ACC112 (cell line): ENCODE data around the gene SENP5.

ENCODE experiments used
- H2AFZ ChIP-seq: fragments of 200-600 bp; sonication (generic); one replicate; pipeline ENCODE4 v1.6.0; 2017; ENCODE audit warnings: antibody characterized with exemption, low read length; ENCODE audit not compliant: unreplicated experiment
- H3K27ac ChIP-seq: fragments of 200-600 bp; sonication (generic); 2 replicates; pipeline ENCODE4 v1.5.1; 2014; ENCODE audit warnings: low read depth, mild to moderate bottlenecking, antibody characterized with exemption, low read length, moderate library complexity
- H3K27me3 ChIP-seq: fragments of 200-600 bp; sonication (generic); 2 replicates; pipeline ENCODE4 v1.6.1; 2014; ENCODE audit warnings: mild to moderate bottlenecking, antibody characterized with exemption, low read length, moderate library complexity, mixed read lengths; ENCODE audit not compliant: insufficient read depth
- H3K36me3 ChIP-seq: fragments of 200-600 bp; sonication (generic); 2 replicates; pipeline ENCODE4 v1.6.1; 2016; ENCODE audit warnings: mild to moderate bottlenecking, antibody characterized with exemption, low read length, moderate library complexity, mixed read lengths; ENCODE audit not compliant: insufficient read depth
- H3K4me1 ChIP-seq: fragments of 200-600 bp; sonication (generic); one replicate; pipeline ENCODE4 v1.6.1; 2016; ENCODE audit warnings: low read length, mixed read lengths; ENCODE audit not compliant: insufficient read depth, unreplicated experiment, control insufficient read depth
- H3K4me3 ChIP-seq: fragments of 200-600 bp; sonication (generic); 2 replicates; pipeline ENCODE4 v1.5.1; 2014; ENCODE audit warnings: mild to moderate bottlenecking, low read depth, low read length
- H3K79me2 ChIP-seq: fragments of 200-600 bp; sonication (generic); one replicate; pipeline ENCODE4 v1.6.0; 2016; ENCODE audit warnings: low read length; ENCODE audit not compliant: control insufficient read depth, unreplicated experiment, insufficient read depth

SENP5 gene

GRCh38 chr3:196969660-196970546 is 102.2 kb downstream of the SENP5 start:
- Histone ChIP-seq H3K36me3 (no peaks in the 10 kb centered on the region), H2AFZ (peak overlapping the region; percentile 99), H3K4me3 (peak overlapping the region; percentile 99), H3K27me3 (no peaks in the 10 kb centered on the region), H3K4me1 (peaks cover 4% of the 10 kb centered on the region), H3K79me2 (no peaks in the 10 kb centered on the region), H3K27ac (no peak overlapping the region)

DNA sequence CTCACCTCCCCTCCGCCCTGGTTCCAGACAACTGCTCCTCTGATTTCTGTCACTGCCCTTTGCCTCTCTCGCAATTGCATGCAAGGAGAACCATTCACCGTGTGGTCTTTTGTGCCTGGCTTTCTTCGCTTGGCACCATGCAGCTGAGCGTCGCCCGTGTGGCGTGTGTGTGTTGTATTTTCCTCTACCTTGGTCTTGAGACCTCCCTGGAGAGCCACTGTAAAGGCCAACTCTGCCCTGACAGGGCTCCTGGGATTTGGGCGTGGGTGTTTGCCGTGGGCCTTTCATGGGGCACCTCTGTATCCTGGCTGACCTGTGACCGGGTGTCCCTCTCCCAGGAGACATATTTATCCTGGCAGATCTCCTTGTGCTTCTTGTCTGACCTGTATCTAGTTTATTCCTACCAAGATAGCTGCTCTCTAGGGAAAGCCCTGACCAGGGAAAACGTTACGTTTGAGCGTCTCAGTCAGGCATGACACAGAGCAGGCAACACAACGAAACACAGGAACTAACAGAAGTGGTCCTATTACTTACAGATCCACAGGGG is 102.9 kb downstream of the SENP5 start:
- peak overlapping the region; percentile 99; the same call in 1 of the 2 replicates for H3K4me3 ChIP-seq
- H3K27ac ChIP-seq: no peak overlapping the region
- H3K4me1 ChIP-seq: peaks cover 4% of the 10 kb centered on the region
- H3K27me3 ChIP-seq: no peaks in the 10 kb centered on the region
- no peaks in the 10 kb centered on the region for H3K36me3 ChIP-seq
- no peaks in the 10 kb centered on the region for H3K79me2 ChIP-seq
- H2AFZ ChIP-seq: no peak overlapping the region

DNA sequence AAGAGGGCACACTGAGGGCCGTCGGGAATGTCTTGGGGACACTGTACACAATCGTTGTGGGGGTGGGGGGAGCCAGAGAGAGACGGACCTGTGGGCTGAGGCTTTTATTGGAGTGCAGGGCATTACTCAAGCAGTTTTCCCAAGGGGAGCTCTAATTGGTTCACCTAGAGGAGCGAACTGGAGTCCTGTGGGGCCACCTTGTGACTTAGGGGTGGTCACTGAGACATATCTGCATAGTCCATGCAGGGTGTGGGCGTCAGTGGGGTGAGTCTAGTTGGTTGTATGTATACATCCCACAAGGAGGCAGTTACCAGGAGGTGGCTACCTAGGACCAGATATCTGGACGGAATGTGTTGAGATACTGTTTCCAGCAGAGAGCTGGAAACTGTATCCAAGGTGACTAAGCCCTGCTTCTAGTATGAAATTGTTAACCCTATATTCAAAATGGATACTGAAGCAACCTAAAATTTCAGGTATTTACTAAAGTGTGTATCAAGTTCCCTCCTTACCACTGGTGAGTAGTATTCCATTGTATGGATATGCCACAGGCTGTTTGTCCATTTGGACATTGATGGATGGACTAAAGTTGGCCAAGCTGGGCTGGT is 103.5 kb downstream of the SENP5 start:
- Histone ChIP-seq H3K79me2 (no peaks in the 10 kb centered on the region), H3K4me1 (peaks cover 4% of the 10 kb centered on the region), H2AFZ (no peak overlapping the region), H3K27me3 (no peaks in the 10 kb centered on the region), H3K36me3 (no peaks in the 10 kb centered on the region), H3K4me3 (no peak overlapping the region), H3K27ac (no peak overlapping the region)

DNA sequence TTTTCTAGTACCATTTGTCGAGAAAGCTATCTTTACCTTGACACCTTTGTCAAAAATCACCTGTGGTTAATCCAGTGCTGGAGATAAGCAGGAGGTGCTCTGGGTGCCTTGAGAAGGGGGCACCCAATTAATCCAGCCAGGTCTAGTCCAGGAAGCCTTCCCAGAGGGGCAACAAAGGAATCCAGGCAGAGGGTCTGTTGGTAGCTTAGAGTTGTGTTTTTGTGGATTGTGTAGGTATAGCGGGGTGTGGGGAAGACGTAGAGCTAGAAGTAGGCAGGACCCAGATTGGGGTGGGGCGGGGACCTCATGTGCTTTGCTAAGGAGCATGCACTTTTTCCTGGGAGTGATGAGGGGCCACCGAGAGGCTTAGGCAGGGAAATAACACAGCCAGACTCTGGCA is 106.9 kb downstream of the SENP5 start:
- Histone ChIP-seq H3K4me1 (peaks cover 9% of the 10 kb centered on the region), H3K27me3 (no peaks in the 10 kb centered on the region), H3K79me2 (no peaks in the 10 kb centered on the region), H3K4me3 (no peak overlapping the region), H3K27ac (no peak overlapping the region), H2AFZ (no peak overlapping the region), H3K36me3 (no peaks in the 10 kb centered on the region)

GRCh38 chr3:196975349-196975748 is 107.6 kb downstream of the SENP5 start:
- Histone ChIP-seq H3K36me3 (no peaks in the 10 kb centered on the region), H2AFZ (no peak overlapping the region), H3K27ac (no peak overlapping the region), H3K79me2 (no peaks in the 10 kb centered on the region), H3K4me1 (peaks cover 6% of the 10 kb centered on the region), H3K4me3 (no peak overlapping the region), H3K27me3 (no peaks in the 10 kb centered on the region)

GRCh38 chr3:196976941-196977340 is 109.2 kb downstream of the SENP5 start:
- Histone ChIP-seq H3K4me3 (no peak overlapping the region), H3K79me2 (no peaks in the 10 kb centered on the region), H3K36me3 (no peaks in the 10 kb centered on the region), H2AFZ (no peak overlapping the region), H3K27ac (no peak overlapping the region), H3K4me1 (peaks cover 5% of the 10 kb centered on the region), H3K27me3 (no peaks in the 10 kb centered on the region)

DNA sequence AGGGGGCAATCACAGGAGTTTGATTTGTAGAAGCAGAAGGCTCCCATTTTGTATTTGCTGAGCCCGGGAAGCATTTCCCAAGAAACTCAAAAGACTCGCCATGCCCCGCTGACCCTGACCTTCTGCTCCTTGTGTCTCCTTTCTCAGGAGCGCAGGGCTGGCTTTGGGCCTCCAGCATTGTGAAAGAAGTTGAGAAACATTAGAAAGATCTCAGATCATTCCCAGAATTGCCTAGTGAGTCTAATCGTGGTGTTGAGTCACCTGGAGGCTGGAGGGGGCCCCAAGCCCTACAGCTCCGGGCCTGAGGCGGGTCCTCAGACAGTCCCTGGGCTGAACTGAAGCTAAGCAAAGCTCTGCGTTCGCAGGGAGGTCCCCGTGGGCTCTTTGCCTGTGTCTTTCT is 111.8 kb downstream of the SENP5 start:
- no peaks in the 10 kb centered on the region for H3K79me2 ChIP-seq
- peaks cover 4% of the 10 kb centered on the region for H3K27me3 ChIP-seq
- H3K4me3 ChIP-seq: no peak overlapping the region
- no peak overlapping the region for H2AFZ ChIP-seq
- no peak overlapping the region for H3K27ac ChIP-seq
- H3K36me3 ChIP-seq: no peaks in the 10 kb centered on the region
- H3K4me1 ChIP-seq: peaks cover 5% of the 10 kb centered on the region

DNA sequence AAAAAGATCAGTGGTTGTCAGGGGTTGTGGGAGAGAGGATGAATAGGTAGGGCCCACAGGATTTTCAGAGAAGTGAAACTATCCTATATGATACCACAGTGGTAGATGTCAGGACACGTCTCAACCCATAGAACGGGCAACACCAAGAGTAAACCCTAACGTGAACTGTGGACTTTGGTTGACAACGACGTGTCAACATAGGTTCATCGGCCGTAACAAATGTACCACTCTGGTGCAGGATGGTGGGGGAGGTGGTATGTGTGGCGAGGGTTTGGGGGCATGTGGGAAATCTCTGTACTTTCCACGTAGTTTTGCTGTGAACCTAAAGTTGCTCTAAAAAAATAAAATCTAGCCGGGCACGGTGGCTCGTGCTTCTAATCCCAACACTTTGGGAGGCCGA is 113.9 kb downstream of the SENP5 start:
- peaks cover 8% of the 10 kb centered on the region for H3K27me3 ChIP-seq
- H3K27ac ChIP-seq: no peak overlapping the region
- H3K36me3 ChIP-seq: no peaks in the 10 kb centered on the region
- peaks cover 5% of the 10 kb centered on the region for H3K4me1 ChIP-seq
- H2AFZ ChIP-seq: no peak overlapping the region
- no peaks in the 10 kb centered on the region for H3K79me2 ChIP-seq
- no peak overlapping the region for H3K4me3 ChIP-seq

GRCh38 chr3:196983186-196983585 is 115.5 kb downstream of the SENP5 start:
- Histone ChIP-seq H2AFZ (no peak overlapping the region), H3K27me3 (peaks cover 8% of the 10 kb centered on the region), H3K36me3 (no peaks in the 10 kb centered on the region), H3K4me1 (peaks cover 5% of the 10 kb centered on the region), H3K4me3 (no peak overlapping the region), H3K27ac (no peak overlapping the region), H3K79me2 (no peaks in the 10 kb centered on the region)
